GM13977 (cell line): ENCODE results near the gene IYD.

ENCODE experiments used
- DNase-seq: peaks from one replicate; pipeline ENCODE4 v3.0.0; 2012; ENCODE audit warnings: low spot score
- CTCF ChIP-seq: IDR thresholded peaks from 2 replicates; pipeline ENCODE4 v1.5.1; 2012; ENCODE audit warnings: mild to moderate bottlenecking, control low read depth; ENCODE audit not compliant: insufficient read depth; ENCODE audit errors: extremely low read depth, missing control alignments
- in situ Hi-C: fragments of 300-500 bp; cut with MboI; formaldehyde crosslinking; loops from one replicate; pipeline ENCODE4 v1.12.0; 2022; ENCODE audit warnings: low sequenced_read_pairs, low pct_unique_long_range_greater_than_20kb, mixed read lengths, inconsistent platforms; ENCODE audit not compliant: unreplicated experiment

The IYD gene

GRCh38 chr6:150355932-150356331, 12.9 kb upstream of the IYD start:
- TF ChIP-seq CTCF, result no peak
- DNase-seq, result no peak
- in situ Hi-C loops, result no loop called here

- no peak for DNase-seq
- TF ChIP-seq CTCF, result no peak
- in situ Hi-C loops, result no loop called here
These were observed 6.9 kb upstream of the IYD start for GRCh38 chr6:150361876-150362275.

GRCh38 chr6:150363733-150364132, 5.1 kb upstream of the IYD start:
- in situ Hi-C loops, result no loop called here
- no peak for TF ChIP-seq CTCF
- no peak for DNase-seq

- no peak for TF ChIP-seq CTCF
- DNase-seq, result no peak
- in situ Hi-C loops, result no loop called here
These were observed 2.6 kb upstream of the IYD start for GRCh38 chr6:150366118-150366778.

GRCh38 chr6:150369408-150369807, 596 bp downstream of the IYD start:
- in situ Hi-C loops, result no loop called here
- DNase-seq, result no peak
- TF ChIP-seq CTCF, result no peak

GRCh38 chr6:150370112-150370511, 1.3 kb downstream of the IYD start:
- DNase-seq, result no peak
- TF ChIP-seq CTCF, result no peak
- in situ Hi-C loops, result no loop called here
